Naive thymus-derived CD8-positive, alpha-beta T cell (primary cell): ENCODE data around the gene ZNF624. TPM values are rescaled to one million over a fixed set of nuclear protein-coding genes. Genes with fewer than 3 reads are reported as not detected.
A peak's percentile ranks its signal among the peaks of the same experiment; 100 is the strongest.

ENCODE experiments used
- ATAC-seq, 2 donors: fragments of 150-1000 bp; cut with Tn5 transposase in 1 of 2; sonication (Bioruptor Pico), chemical (Tn5 transposase) in 1 of 2; 1 replicate in 1 of 2; 2 replicates in 1 of 2; pipeline ENCODE4 v1.10.0; 2021; ENCODE audit warnings: mild to moderate bottlenecking in 2 of 2, moderate library complexity in 2 of 2
- POLR2A ChIA-PET: fragments of 350-600 bp; sonication (Branson Sonifier 250); formaldehyde crosslinking; loops from one replicate; lab custom pipeline; 2021; ENCODE audit warnings: antibody characterized with exemption; lab: Charles Lee
- DNase-seq, 10 donors: peaks; one replicate each; pipeline versions ENCODE4 v3.0.0 to v3.0.0-alpha.2; 2020 to 2022
- H3K27ac Mint-ChIP-seq, 10 donors: one replicate each; pipeline ENCODE4 v1.8.0; 2020 to 2022; ENCODE audit warnings: mild to moderate bottlenecking in 10 of 10, mixed read lengths in 10 of 10, moderate library complexity in 4 of 10, inconsistent platforms in 1 of 10
- H3K27me3 Mint-ChIP-seq, 5 donors: one replicate each; pipeline ENCODE4 v1.8.0; 2021 to 2022; ENCODE audit warnings: mixed read lengths in 5 of 5
- H3K36me3 Mint-ChIP-seq, 3 donors: one replicate each; pipeline ENCODE4 v1.8.0; 2020 to 2022; ENCODE audit warnings: mixed read lengths in 3 of 3, mild to moderate bottlenecking in 2 of 3, inconsistent platforms in 1 of 3
- H3K4me1 Mint-ChIP-seq, 4 donors: one replicate each; pipeline ENCODE4 v1.8.0; 2021 to 2022; ENCODE audit warnings: mixed read lengths in 4 of 4
- H3K4me3 Mint-ChIP-seq, 10 donors: one replicate each; pipeline ENCODE4 v1.8.0; 2020 to 2022; ENCODE audit warnings: mild to moderate bottlenecking in 10 of 10, mixed read lengths in 10 of 10, moderate library complexity in 6 of 10, inconsistent platforms in 1 of 10
- H3K9me3 Mint-ChIP-seq, 9 donors: one replicate each; pipeline ENCODE4 v1.8.0; 2020 to 2022; ENCODE audit warnings: mixed read lengths in 9 of 9, mild to moderate bottlenecking in 3 of 9, inconsistent platforms in 1 of 9, moderate library complexity in 1 of 9
- polyA plus RNA-seq, 3 donors: library from polyadenylated mRNA; unstranded; fragments of 300-500 nt; fragmentation: Illumina TruSeq; gene quantifications; one replicate each; pipeline ENCODE4 v1.2.3, GENCODE V29; 2021
- total RNA-seq, 8 experiments: library from RNA in 2 of 8; stranded (reverse) in 2 of 8; gene quantifications; one replicate each; pipeline ENCODE4 v1.2.3 and lab custom pipeline; 2021 to 2026

The ZNF624 gene
- total and polyA plus RNA-seq, 5 experiments from 2014 or later: 2.6 to 10.8 (median 4.2) TPM

DNA sequence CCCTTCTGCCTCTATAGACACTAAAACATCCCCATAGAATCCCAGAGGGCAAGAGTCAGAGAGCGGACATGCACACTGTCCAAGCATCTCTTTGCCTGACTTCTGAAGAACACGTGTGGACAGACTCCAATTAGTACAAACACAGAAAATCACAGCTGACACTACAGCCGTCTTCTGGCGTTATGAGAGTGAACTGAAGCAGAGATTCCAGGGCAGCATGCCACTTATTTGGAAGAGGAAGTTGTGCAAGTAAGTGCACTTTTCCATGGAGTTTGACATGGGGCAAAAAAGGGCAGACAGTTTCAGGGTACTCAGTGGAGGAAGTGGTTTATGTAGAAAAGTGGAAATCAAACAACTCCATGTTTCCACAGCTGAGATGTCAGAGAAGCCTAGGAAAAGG lies 67.9 kb downstream of the ZNF624 start:
- Mint-ChIP-seq H3K4me3 (peak overlapping the region in 1 of 10 donors; percentile 6), H3K36me3 (no peaks in the 10 kb centered on the region), H3K4me1 (peaks cover 5 to 29% (median 17%) of the 10 kb centered on the region in 4 donors), H3K27me3 (peaks cover 4 to 29% (median 9%) of the 10 kb centered on the region in 5 donors), H3K9me3 (no peaks in the 10 kb centered on the region), H3K27ac (peak overlapping the region in 1 of 10 donors; percentile 79)
- POLR2A ChIA-PET: interaction anchor here (0.6 to 1.0 kb wide), 2 partner anchors 20 to 50 kb away, joined by 3 to 4 read pairs; no protein-coding TSS in a partner anchor
- ATAC-seq: no peak
- DNase-seq: no peak

GRCh38 chr17:16584273-16584995 lies 69.2 kb downstream of the ZNF624 start:
- H3K36me3 Mint-ChIP-seq: peaks cover 0 to 3% (median 0%) of the 10 kb centered on the region in 3 donors
- DNase-seq: peak; percentile 88 to 96 (median 95)
- H3K4me1 Mint-ChIP-seq: peaks cover 5 to 26% (median 16%) of the 10 kb centered on the region in 4 donors
- peak; percentile 95 to 99 for ATAC-seq
- peaks cover 8 to 32% (median 10%) of the 10 kb centered on the region in 5 donors for H3K27me3 Mint-ChIP-seq
- peak overlapping the region; percentile 72 to 99 (median 97) for H3K27ac Mint-ChIP-seq
- POLR2A ChIA-PET: interaction anchor here (1.1 to 2.1 kb wide), 4 partner anchors 15 to 146 kb away, joined by 3 to 23 read pairs (median 5); partner anchors contain the start of gene ZNF287
- peak overlapping the region; percentile 78 to 89 (median 86) for H3K4me3 Mint-ChIP-seq
- H3K9me3 Mint-ChIP-seq: no peaks in the 10 kb centered on the region

DNA sequence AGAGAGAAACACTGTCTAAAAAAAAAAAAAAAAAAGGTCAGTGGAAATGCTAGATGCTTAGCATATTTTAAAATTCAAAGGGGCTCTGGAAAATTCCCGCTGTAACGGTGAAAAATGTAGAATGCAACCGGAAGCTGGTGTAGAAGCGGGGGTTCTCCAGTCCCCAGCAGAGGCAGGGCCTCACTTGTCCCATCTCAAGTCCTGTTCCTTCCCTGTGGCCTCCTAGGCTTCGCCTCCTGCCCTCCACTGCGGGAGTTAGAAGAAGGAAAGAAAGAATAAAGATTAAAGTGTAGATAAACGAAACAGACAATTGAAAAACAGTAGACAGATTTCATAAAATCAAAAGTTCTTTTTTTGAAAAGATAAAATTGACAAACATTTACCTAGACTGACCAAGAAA lies 69.9 kb downstream of the ZNF624 start:
- ATAC-seq: peak; percentile 21 to 27
- Mint-ChIP-seq H3K4me3 (peak overlapping the region; percentile 78 to 89 (median 86)), H3K27ac (peak overlapping the region; percentile 72 to 99 (median 97))

DNA sequence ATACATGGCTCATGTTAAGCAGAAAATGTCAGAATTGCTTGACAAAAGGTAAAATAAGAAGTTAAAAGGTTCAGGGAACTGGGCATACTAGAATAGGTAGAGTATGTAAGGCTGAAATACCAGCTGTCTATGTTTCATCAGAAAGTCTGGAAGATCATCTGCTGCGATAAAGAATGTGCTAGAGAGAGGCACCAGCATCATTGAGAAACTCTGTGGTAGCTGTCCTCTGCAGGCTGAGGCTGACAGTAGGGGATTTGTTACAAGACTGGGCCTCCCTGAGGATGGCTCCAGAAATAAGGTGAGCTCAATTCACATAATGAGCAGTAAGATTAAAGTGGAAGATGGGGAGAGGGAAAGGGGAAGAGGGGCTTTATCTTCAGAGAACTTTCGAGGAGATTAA lies 80.2 kb downstream of the ZNF624 start:
- Mint-ChIP-seq H3K4me3 (no peak overlapping the region), H3K27ac (no peak overlapping the region), H3K4me1 (peaks cover 2 to 11% (median 9%) of the 10 kb centered on the region in 4 donors), H3K9me3 (no peaks in the 10 kb centered on the region), H3K27me3 (peaks cover 0 to 12% (median 2%) of the 10 kb centered on the region in 5 donors), H3K36me3 (peaks cover 0 to 5% (median 0%) of the 10 kb centered on the region in 3 donors)
- DNase-seq: no peak
- POLR2A ChIA-PET: no interaction called here
- ATAC-seq: no peak

More for the DNA sequence above, 69.9 kb downstream of the ZNF624 start:
- H3K9me3 Mint-ChIP-seq: no peaks in the 10 kb centered on the region
- peaks cover 8 to 34% (median 14%) of the 10 kb centered on the region in 5 donors for H3K27me3 Mint-ChIP-seq
- POLR2A ChIA-PET: interaction anchor here (0.6 to 2.1 kb wide), 5 partner anchors 15 to 1186 kb away, joined by 3 to 23 read pairs (median 4); partner anchors contain the start of gene ZNF287
- peak in 3 of 10 donors; percentile 4 to 26 (median 24) for DNase-seq
- H3K36me3 Mint-ChIP-seq: peaks cover 0 to 4% (median 0%) of the 10 kb centered on the region in 3 donors
- peaks cover 5 to 24% (median 16%) of the 10 kb centered on the region in 4 donors for H3K4me1 Mint-ChIP-seq

Other genes with a start within 250 kb of the ZNF624 start
- gene TRPV2, start 238.3 kb downstream of the ZNF624 start, total RNA-seq: 10 to 100 TPM; 60.9 to 65.0 TPM
- 100 to 1,000 TPM in 1 of 3 donors, 10 to 100 TPM in 2; 87.0 to 109 (median 90.6) TPM for gene TRPV2, start 238.3 kb downstream of the ZNF624 start, polyA plus RNA-seq
- 1 to 10 TPM; 7.4 to 8.9 TPM for gene LRRC75A, start 161.7 kb downstream of the ZNF624 start, total RNA-seq
- gene LRRC75A, start 161.7 kb downstream of the ZNF624 start, polyA plus RNA-seq: 1 to 10 TPM; 1.8 to 3.1 (median 2.1) TPM
- 10 to 100 TPM; 18.8 to 21.6 TPM for gene ZNF287, start 84.6 kb downstream of the ZNF624 start, total RNA-seq
- 10 to 100 TPM in 2 of 3 donors, 1 to 10 TPM in 1; 9.4 to 15.1 (median 11.4) TPM for gene ZNF287, start 84.6 kb downstream of the ZNF624 start, polyA plus RNA-seq
- gene CCDC144A, start 36.4 kb upstream of the ZNF624 start, total RNA-seq: 1 to 10 TPM; 2.5 to 3.7 TPM
- gene CCDC144A, start 36.4 kb upstream of the ZNF624 start, polyA plus RNA-seq: 1 to 10 TPM in 1 of 3 donors, under 1 TPM in 2; 0.42 to 1.5 (median 0.84) TPM